K562 (cell line): ENCODE results near the gene TTLL12. TPM values are rescaled to one million over a fixed set of nuclear protein-coding genes. Genes with fewer than 3 reads are reported as not detected.

ENCODE experiments used
- ATAC-seq: fragments of 200-7000 bp; cut with Tn5 transposase; 3 replicates; pipeline ENCODE4 v1.9.1; 2020; ENCODE audit warnings: moderate library complexity
- BruUV-seq: library from RNA; stranded (reverse); fragments of 400-500 nt; replicated peaks from 2 replicates; lab custom pipeline; 2021; lab: Mats Ljungman, UMichigan
- CTCF ChIA-PET: fragments of 300-600 bp; formaldehyde crosslinking; extraction: SDS; loops from one replicate; lab custom pipeline; 2021; ENCODE audit warnings: low intra/inter-chr PET ratio; lab: Yijun Ruan, JAX
- POLR2A ChIA-PET: fragments of 300-600, 350-650 bp; sonication (Branson Sonifier 250); formaldehyde crosslinking; extraction: SDS; loops from one replicate; lab custom pipeline; 2021; ENCODE audit warnings: antibody characterized with exemption, inconsistent platforms; lab: Yijun Ruan, JAX
- DNase-seq, 4 experiments: peaks; one replicate each; pipeline versions ENCODE4 v3.0.0 to v3.0.0-alpha.2; 2011 to 2018; ENCODE audit warnings: low spot score in 3 of 4, mixed read lengths in 3 of 4; ENCODE audit errors: extremely low read depth in 1 of 4
- FAIRE-seq: peaks from 2 replicates; lab custom pipeline; 2011; peaks lifted over from hg19 to GRCh38; lab: Jason Lieb, UNC
- H2AFZ ChIP-seq: 2 replicates; pipeline ENCODE4 v1.6.0; 2011; ENCODE audit warnings: low read depth, low read length, control low read depth, inconsistent platforms
- H3K27ac ChIP-seq: fragments of 200-600 bp; 3 replicates; pipeline ENCODE4 v1.8.0; 2011; ENCODE audit warnings: low read depth, mild to moderate bottlenecking, control low read depth, inconsistent platforms, low read length, moderate library complexity, mixed read lengths; ENCODE audit errors: extremely low read depth
- H3K27me3 ChIP-seq, 2 experiments: fragments of 300-600 bp in 1 of 2; 2 replicates in 1 of 2; 3 replicates in 1 of 2; pipeline versions ENCODE4 v1.6.0 to v1.8.0; 2011; ENCODE audit warnings: inconsistent platforms in 2 of 2, low read length in 2 of 2, mild to moderate bottlenecking in 1 of 2, mixed read lengths in 1 of 2, moderate library complexity in 1 of 2; ENCODE audit not compliant: control insufficient read depth in 2 of 2, insufficient read depth in 2 of 2
- H3K36me3 ChIP-seq: fragments of 300-600 bp; 3 replicates; pipeline ENCODE4 v1.8.0; 2011; ENCODE audit warnings: mild to moderate bottlenecking, low read length, inconsistent platforms; ENCODE audit not compliant: control insufficient read depth, insufficient read depth
- H3K4me1 ChIP-seq, 2 experiments: fragments of 200-600 bp in 1 of 2; replicated peaks in 1 of 2; 2 replicates in 1 of 2; 3 replicates in 1 of 2; pipeline versions ENCODE4 v1.5.1 to v1.8.0; 2011; ENCODE audit warnings: inconsistent platforms in 2 of 2, low read length in 2 of 2, mild to moderate bottlenecking in 1 of 2, mixed read lengths in 1 of 2, moderate library complexity in 1 of 2; ENCODE audit not compliant: control insufficient read depth in 2 of 2, insufficient read depth in 2 of 2
- H3K4me2 ChIP-seq: 2 replicates; pipeline ENCODE4 v1.6.1; 2011; ENCODE audit warnings: low read length, control low read depth, inconsistent platforms, mixed read lengths; ENCODE audit not compliant: insufficient read depth
- H3K4me3 ChIP-seq: fragments of 200-600 bp; sonication (generic), shearing (Covaris generic); 2 replicates; pipeline ENCODE4 v1.5.1; 2016; ENCODE audit warnings: control low read depth, inconsistent platforms
- H3K79me2 ChIP-seq: fragments of 200-600 bp; 3 replicates; pipeline ENCODE4 v1.8.0; 2011; ENCODE audit warnings: low read length, inconsistent platforms; ENCODE audit not compliant: control insufficient read depth, insufficient read depth
- H3K9ac ChIP-seq, 2 experiments: 2 replicates each; pipeline versions ENCODE4 v1.6.0 to v1.6.1; 2011; ENCODE audit warnings: low read depth in 2 of 2, low read length in 2 of 2, control low read depth in 1 of 2, inconsistent platforms in 1 of 2, mild to moderate bottlenecking in 1 of 2, mixed read lengths in 1 of 2; ENCODE audit not compliant: insufficient read depth in 1 of 2
- H3K9me1 ChIP-seq: one replicate; pipeline ENCODE4 v1.6.0; 2011; ENCODE audit warnings: inconsistent platforms, mild to moderate bottlenecking, low read length, moderate library complexity; ENCODE audit not compliant: control insufficient read depth, insufficient read depth
- H3K9me3 ChIP-seq: replicated peaks from 2 replicates; pipeline ENCODE4 v1.5.1; 2011; ENCODE audit warnings: low read depth, low read length, inconsistent platforms; ENCODE audit not compliant: control insufficient read depth, insufficient read depth
- H4K20me1 ChIP-seq: replicated peaks from 2 replicates; pipeline ENCODE4 v1.6.1; 2011; ENCODE audit warnings: low read length, inconsistent platforms, mixed read lengths; ENCODE audit not compliant: control insufficient read depth, insufficient read depth
- HNRNPLL ChIP-seq: fragments of 200-400 bp; formaldehyde crosslinking; IDR thresholded peaks from 2 replicates; pipeline ENCODE4 v1.6.1; 2017; ENCODE audit warnings: low read length, low read depth, mild to moderate bottlenecking; ENCODE audit not compliant: poor library complexity, severe bottlenecking
- PHF20 ChIP-seq: fragments of 450-650 bp; IDR thresholded peaks from 2 replicates; pipeline ENCODE4 v1.6.1; 2018; ENCODE audit not compliant: partially characterized antibody
- POU5F1 ChIP-seq: fragments of 150-350 bp; IDR thresholded peaks from 2 replicates; pipeline ENCODE4 v1.6.1; 2014; ENCODE audit warnings: borderline replicate concordance, low read length, low read depth, mild to moderate bottlenecking; ENCODE audit not compliant: partially characterized antibody
- RFX5 ChIP-seq: IDR thresholded peaks from 2 replicates; pipeline ENCODE4 v1.6.1; 2011; ENCODE audit warnings: low read depth, mild to moderate bottlenecking, improper control_type of control experiment, low read length
- ZBTB5 ChIP-seq: fragments of 450-650 bp; IDR thresholded peaks from 2 replicates; pipeline ENCODE4 v1.6.1; 2017; ENCODE audit warnings: antibody characterized with exemption
- ZNF444 ChIP-seq: fragments of 250-450 bp; sonication (Bioruptor Pico); IDR thresholded peaks from 2 replicates; pipeline ENCODE4 v1.4.0; 2020; ENCODE audit warnings: mild to moderate bottlenecking, moderate library complexity
- ZNF449 ChIP-seq: fragments of 250-450 bp; sonication (Bioruptor Pico); IDR thresholded peaks from 2 replicates; pipeline ENCODE4 v1.8.0; 2022; ENCODE audit warnings: moderate library complexity, mild to moderate bottlenecking, inconsistent platforms
- in situ Hi-C: fragments of 300-500 bp; cut with MboI; formaldehyde crosslinking; loops from 4 replicates; pipeline ENCODE4 v1.15.0; 2018; ENCODE audit warnings: inconsistent platforms, mixed read lengths
- intact Hi-C: fragments of 100-400 bp; cut with micrococcal nuclease; formaldehyde crosslinking; loops from 2 replicates; pipeline ENCODE4 v1.14.2; 2022
- polyA plus RNA-seq, 8 experiments: library from polyadenylated mRNA; depleted of rRNA in 4 of 8; stranded (reverse) in 5 of 8; unstranded in 3 of 8; fragments of >200 nt; fragmentation: Nextera tagmentation in 2 of 8; fragmentation: Illumina TruSeq in 1 of 8; extraction: Ambion mirVana in 2 of 8; extraction: Trizol in 1 of 8; gene quantifications; 2 replicates each; pipeline versions ENCODE4 v1.2.1 to v1.2.3, GENCODE V29; 2011 to 2014; ENCODE audit warnings: inconsistent platforms in 1 of 8, missing spikeins in 1 of 8
- total RNA-seq, 7 experiments: library from RNA; depleted of rRNA in 6 of 7; stranded (reverse); fragments of >200 nt in 6 of 7; fragmentation: Illumina TruSeq in 2 of 7; extraction: Trizol in 2 of 7; gene quantifications; 2 replicates each; pipeline versions ENCODE4 v1.2.1 to v1.2.3, GENCODE V29; 2011 to 2021; ENCODE audit warnings: low replicate concordance in 1 of 7

TTLL12 gene
- total and polyA plus RNA-seq, 9 of the 15 experiments (the other 6 are each of a cell fraction or from before 2014, with no cell fraction given), result 1.3 to 128 (median 43.0) TPM

GRCh38 chr22:43191831-43192230 lies 4.9 kb upstream of the TTLL12 start:
- POLR2A ChIA-PET, result interaction anchor here (0.6 kb wide), 1 partner anchor 8 kb away, joined by 3 read pairs; no protein-coding TSS in a partner anchor
- no peak for FAIRE-seq
- Histone ChIP-seq H4K20me1 (no peaks in the 10 kb centered on the region), H3K9me1 (no peaks in the 10 kb centered on the region), H3K4me2 (no peak overlapping the region), H3K27me3 (no peaks in the 10 kb centered on the region), H3K9ac (no peak overlapping the region), H3K9me3 (no peaks in the 10 kb centered on the region), H3K27ac (no peak overlapping the region), H3K4me1 (peaks cover 0 to 2% of the 10 kb centered on the region in 2 experiments; a peak in 3 of 5 replicates), H2AFZ (no peak overlapping the region), H3K79me2 (peaks cover under 1% of the 10 kb centered on the region; the same call in 2 of the 3 replicates), H3K36me3 (no peaks in the 10 kb centered on the region), H3K4me3 (no peak overlapping the region)
- no peak for ATAC-seq
- DNase-seq, result no peak
- TF ChIP-seq ZNF444 (CRISPR knock-in tag) (no peak), RFX5 (no peak), PHF20 (no peak), ZBTB5 (no peak), ZNF449 (CRISPR knock-in tag) (no peak), POU5F1 (no peak), HNRNPLL (no peak)
- intact Hi-C loops (no loop called here), in situ Hi-C loops (no loop called here)
- CTCF ChIA-PET, result interaction anchor here (0.6 to 0.7 kb wide), 2 partner anchors 155 to 186 kb away, joined by 4 to 5 read pairs; no protein-coding TSS in a partner anchor
- BruUV-seq, result no TSS peak
